Endodermal cell (in vitro differentiated cells): Measurements from ENCODE around the gene RCAN3. TPM values are rescaled to one million over a fixed set of nuclear protein-coding genes. Genes with fewer than 3 reads are reported as not detected.

Experiments used
- DNase-seq: peaks from one replicate; pipeline ENCODE4 v3.0.0-alpha.2; 2017
- H3K27ac ChIP-seq: 2 replicates; pipeline ENCODE4 v1.5.1; 2013; ENCODE audit warnings: mild to moderate bottlenecking, low read depth, low read length, moderate library complexity
- H3K27me3 ChIP-seq: 2 replicates; pipeline ENCODE4 v1.6.1; 2013; ENCODE audit warnings: mild to moderate bottlenecking, low read length, moderate library complexity; ENCODE audit not compliant: insufficient read depth, control insufficient read depth, poor library complexity, severe bottlenecking
- H3K36me3 ChIP-seq: 2 replicates; pipeline ENCODE4 v1.7.0; 2013; ENCODE audit warnings: mild to moderate bottlenecking, low read length, moderate library complexity; ENCODE audit not compliant: control insufficient read depth, insufficient read depth
- H3K4me1 ChIP-seq: one replicate; pipeline ENCODE4 v1.7.0; 2013; ENCODE audit warnings: low read length; ENCODE audit not compliant: control insufficient read depth, insufficient read depth
- H3K4me3 ChIP-seq: 2 replicates; pipeline ENCODE4 v1.5.1; 2013; ENCODE audit warnings: mild to moderate bottlenecking, low read length, moderate library complexity
- H3K9ac ChIP-seq: 2 replicates; pipeline ENCODE4 v1.6.1; 2013; ENCODE audit warnings: mild to moderate bottlenecking, low read length, moderate library complexity; ENCODE audit not compliant: poor library complexity, severe bottlenecking; ENCODE audit errors: extremely low read depth
- H3K9me3 ChIP-seq: 2 replicates; pipeline ENCODE4 v1.6.1; 2013; ENCODE audit warnings: mild to moderate bottlenecking, low read length, moderate library complexity; ENCODE audit not compliant: control insufficient read depth
- H3K27ac Mint-ChIP-seq: 2 replicates; pipeline ENCODE4 v1.8.0; 2020; ENCODE audit warnings: mixed read lengths
- H3K27me3 Mint-ChIP-seq: 2 replicates; pipeline ENCODE4 v1.8.0; 2021; ENCODE audit warnings: mild to moderate bottlenecking, mixed read lengths; ENCODE audit not compliant: insufficient read depth
- H3K36me3 Mint-ChIP-seq: 2 replicates; pipeline ENCODE4 v1.8.0; 2020; ENCODE audit warnings: low read depth, mixed read lengths
- H3K4me1 Mint-ChIP-seq: 2 replicates; pipeline ENCODE4 v1.8.0; 2020; ENCODE audit warnings: mixed read lengths
- H3K4me3 Mint-ChIP-seq: 2 replicates; pipeline ENCODE4 v1.8.0; 2020; ENCODE audit warnings: mild to moderate bottlenecking, moderate library complexity, mixed read lengths
- H3K9me3 Mint-ChIP-seq: 2 replicates; pipeline ENCODE4 v1.8.0; 2020; ENCODE audit warnings: mild to moderate bottlenecking, mixed read lengths
- CTCF ChIP-seq: fragments of 200-600 bp; sonication (generic); conservative IDR thresholded peaks from 2 replicates; pipeline ENCODE4 v1.5.0; 2021; ENCODE audit warnings: antibody characterized with exemption, mild to moderate bottlenecking
- WGBS, 2 experiments: methylation state at CpG; one replicate each; pipeline versions ENCODE4 v1.1.5 to v1.1.7; 2013; ENCODE audit warnings: missing lambda C conversion rate in 2 of 2, mixed read lengths in 1 of 2; ENCODE audit not compliant: insufficient coverage in 1 of 2, insufficient read length in 1 of 2; 5-methylcytosine and 5-hydroxymethylcytosine counted together
- total RNA-seq, 2 donors: library from RNA; stranded (reverse); fragmentation: NEBNext Ultra II Directional in 1 of 2; extraction: Animal tissue kit (Norgen Biotek cat#: 25700) in 1 of 2; gene quantifications; 2 replicates in 1 of 2; 3 replicates in 1 of 2; pipeline ENCODE4 v1.2.1, GENCODE V29; 2021

Gene RCAN3
- total RNA-seq, 2 donors from 2014 or later = 31.9 to 36.8 TPM

GRCh38 chr1:24586119-24586518, 83.5 kb downstream of the RCAN3 start:
- no peaks in the 10 kb centered on the region for H3K4me1 Mint-ChIP-seq
- no peak overlapping the region for H3K4me3 Mint-ChIP-seq
- DNase-seq = no peak
- no peaks in the 10 kb centered on the region for H3K36me3 Mint-ChIP-seq
- no peak overlapping the region for H3K27ac ChIP-seq
- WGBS, 2 experiments = 86 to 88% methylated on average over 9 to 10 of the region's 10 CpGs
- TF ChIP-seq CTCF = no peak
- no peaks in the 10 kb centered on the region for H3K4me1 ChIP-seq
- no peaks in the 10 kb centered on the region for H3K9me3 ChIP-seq
- H3K36me3 ChIP-seq = no peaks in the 10 kb centered on the region
- H3K27ac Mint-ChIP-seq = no peak overlapping the region
- no peaks in the 10 kb centered on the region for H3K9me3 Mint-ChIP-seq
- peaks cover 10% of the 10 kb centered on the region for H3K27me3 Mint-ChIP-seq
- peaks cover 7% of the 10 kb centered on the region for H3K27me3 ChIP-seq
- no peak overlapping the region for H3K4me3 ChIP-seq
- H3K9ac ChIP-seq = no peak overlapping the region

GRCh38 chr1:24586970-24587820, 84.6 kb downstream of the RCAN3 start:
- H3K9me3 ChIP-seq = no peaks in the 10 kb centered on the region
- no peaks in the 10 kb centered on the region for H3K36me3 ChIP-seq
- Mint-ChIP-seq H3K27ac (no peak overlapping the region), H3K36me3 (no peaks in the 10 kb centered on the region), H3K4me1 (no peaks in the 10 kb centered on the region), H3K9me3 (no peaks in the 10 kb centered on the region), H3K27me3 (peaks cover 10% of the 10 kb centered on the region), H3K4me3 (no peak overlapping the region)
- 22 to 37% methylated on average over 4 to 9 of the region's 9 CpGs for WGBS, 2 experiments
- no peak overlapping the region for H3K4me3 ChIP-seq
- H3K27ac ChIP-seq = no peak overlapping the region
- DNase-seq = peak; percentile 65
- no peak overlapping the region for H3K9ac ChIP-seq
- no peaks in the 10 kb centered on the region for H3K4me1 ChIP-seq
- H3K27me3 ChIP-seq = peaks cover 7% of the 10 kb centered on the region
- TF ChIP-seq CTCF = peak; percentile 86

- Mint-ChIP-seq H3K36me3 (no peaks in the 10 kb centered on the region), H3K27ac (no peak overlapping the region), H3K27me3 (peaks cover 10% of the 10 kb centered on the region), H3K9me3 (no peaks in the 10 kb centered on the region), H3K4me1 (no peaks in the 10 kb centered on the region), H3K4me3 (no peak overlapping the region)
- no peaks in the 10 kb centered on the region for H3K36me3 ChIP-seq
- H3K4me3 ChIP-seq = no peak overlapping the region
- H3K9me3 ChIP-seq = no peaks in the 10 kb centered on the region
- H3K9ac ChIP-seq = no peak overlapping the region
- no peaks in the 10 kb centered on the region for H3K4me1 ChIP-seq
- no peak for TF ChIP-seq CTCF
- DNase-seq = no peak
- no peak overlapping the region for H3K27ac ChIP-seq
- H3K27me3 ChIP-seq = peaks cover 7% of the 10 kb centered on the region
- 87 to 100% methylated on average over 2 to 5 of the region's 5 CpGs for WGBS, 2 experiments
Observed at GRCh38 chr1:24588573-24588972, 85.9 kb downstream of the RCAN3 start.
